HG02970 (cell line): ENCODE results near the gene CNKSR3.

ENCODE experiments used
- ATAC-seq: cut with Tn5 transposase; IDR thresholded peaks from one replicate; pipeline ENCODE4 v1.9.1; 2021; ENCODE audit warnings: mild to moderate bottlenecking, moderate library complexity, moderate number of reproducible peaks; ENCODE audit not compliant: unreplicated experiment, low FRiP score

The CNKSR3 gene

GRCh38 chr6:154481521-154482013 lies 28.9 kb downstream of the CNKSR3 start:
- ATAC-seq = no peak

DNA sequence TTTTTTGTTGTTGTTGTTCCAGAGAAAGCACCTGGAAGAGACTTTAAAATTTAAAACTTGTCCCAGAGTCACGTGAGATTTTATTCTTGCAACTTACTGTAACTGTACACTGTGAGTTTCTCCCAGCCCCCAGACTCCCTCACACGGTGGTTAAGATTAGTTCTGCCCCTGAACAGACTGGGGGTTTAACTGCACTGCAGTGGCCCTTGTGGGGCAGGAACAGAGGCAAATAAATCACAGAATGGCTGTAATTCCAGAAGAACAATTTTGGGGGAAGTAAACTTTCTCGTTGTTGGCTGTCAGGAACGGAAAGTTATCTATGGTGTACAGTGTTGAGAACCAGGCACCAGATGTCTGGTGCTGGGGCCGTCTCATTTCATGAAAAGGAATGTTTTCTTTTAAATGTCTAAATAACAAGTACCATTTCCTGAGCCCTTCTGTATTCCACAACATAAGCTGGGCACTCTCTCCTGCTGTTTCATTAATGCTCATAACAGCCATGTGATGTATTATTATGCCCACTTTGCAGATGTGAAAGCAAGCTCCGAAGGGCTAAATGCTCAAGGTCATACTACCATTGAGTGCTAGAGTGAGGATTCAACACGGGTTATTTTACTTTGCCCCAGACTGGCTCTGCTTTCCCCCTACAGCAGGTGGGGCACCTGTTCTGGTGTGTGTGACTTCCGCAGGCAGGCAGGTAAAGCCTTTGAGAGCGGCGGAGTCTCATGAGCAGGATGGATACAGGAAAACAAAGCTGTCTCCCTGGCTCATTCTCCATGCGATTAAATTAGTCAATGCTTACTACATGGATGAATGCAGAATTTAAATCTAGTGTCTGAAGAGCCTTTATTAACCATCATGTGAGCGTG lies 30.5 kb downstream of the CNKSR3 start:
- no peak for ATAC-seq

GRCh38 chr6:154479351-154479769 lies 31.1 kb downstream of the CNKSR3 start:
- ATAC-seq = no peak

DNA sequence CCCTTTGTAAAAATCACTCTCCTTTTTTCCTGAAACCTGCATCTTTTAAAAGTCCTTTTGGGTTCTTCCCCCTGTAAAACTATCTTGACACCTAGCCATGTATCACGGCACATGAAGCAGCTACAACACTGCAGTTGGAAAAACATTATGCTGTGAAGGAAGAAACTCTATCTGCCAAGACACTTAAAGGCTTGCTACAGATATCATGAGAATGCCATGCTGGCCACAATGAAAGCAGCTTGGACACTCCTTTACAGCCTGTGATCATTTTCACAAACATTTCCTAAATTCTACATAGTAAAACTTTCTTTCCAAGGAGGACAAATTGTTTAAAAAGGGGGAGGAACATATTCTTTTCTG lies 31.8 kb downstream of the CNKSR3 start:
- ATAC-seq = no peak

DNA sequence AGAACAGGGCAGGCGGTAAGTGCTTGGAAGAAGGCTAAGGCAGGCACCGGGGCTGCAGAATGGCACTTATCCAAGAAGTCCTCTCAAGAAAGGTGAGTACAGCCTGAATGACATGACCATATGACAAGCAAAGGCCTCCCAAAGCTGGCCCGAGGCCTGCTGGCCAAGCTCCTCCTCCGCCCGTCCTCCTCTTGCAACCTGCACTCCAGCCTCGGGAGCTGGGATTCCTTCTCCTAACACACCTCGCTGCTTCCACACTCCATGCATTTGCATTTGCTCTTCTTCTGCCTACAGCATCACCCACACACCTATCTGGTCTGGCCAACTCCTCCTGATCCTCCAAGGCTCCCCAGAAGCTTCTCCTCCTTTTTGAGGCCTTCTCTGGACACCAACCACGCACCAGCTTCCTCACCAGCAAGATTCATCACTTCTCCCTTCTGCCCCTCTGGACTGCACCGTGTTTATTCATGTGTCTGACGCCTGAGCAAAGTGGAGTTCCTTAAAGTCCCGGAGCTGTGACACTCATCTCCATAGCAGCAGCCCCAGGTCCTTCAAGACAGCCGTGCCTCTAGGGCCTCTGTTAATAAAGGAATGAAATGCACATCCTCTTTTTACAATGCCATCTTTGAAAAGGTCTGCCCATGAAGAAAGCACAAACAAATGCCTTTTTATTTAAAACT lies 32.3 kb downstream of the CNKSR3 start:
- ATAC-seq = no peak

DNA sequence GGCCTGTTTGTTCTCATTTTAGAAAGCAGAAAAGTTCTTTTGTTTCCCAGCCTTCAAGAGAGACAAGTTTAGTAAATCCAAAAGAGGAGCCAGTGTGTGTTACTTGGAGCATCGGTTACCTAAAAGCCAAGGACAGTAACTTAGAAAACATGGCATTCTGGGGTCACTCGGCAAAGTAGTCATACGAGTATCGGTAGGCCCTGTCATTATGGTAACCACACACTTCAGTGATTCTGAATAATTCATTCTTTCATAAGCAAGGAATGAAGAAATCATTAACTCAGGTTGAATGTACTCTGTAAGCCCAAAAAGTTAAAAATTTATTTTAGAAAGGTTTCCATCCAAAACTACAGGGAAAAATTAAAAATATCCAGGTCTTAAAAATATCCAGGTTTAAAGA lies 34.0 kb downstream of the CNKSR3 start:
- no peak for ATAC-seq

- ATAC-seq = no peak
Observed at GRCh38 chr6:154474648-154475428, 35.6 kb downstream of the CNKSR3 start.

- no peak for ATAC-seq
Observed at GRCh38 chr6:154473324-154473723, 37.2 kb downstream of the CNKSR3 start.

DNA sequence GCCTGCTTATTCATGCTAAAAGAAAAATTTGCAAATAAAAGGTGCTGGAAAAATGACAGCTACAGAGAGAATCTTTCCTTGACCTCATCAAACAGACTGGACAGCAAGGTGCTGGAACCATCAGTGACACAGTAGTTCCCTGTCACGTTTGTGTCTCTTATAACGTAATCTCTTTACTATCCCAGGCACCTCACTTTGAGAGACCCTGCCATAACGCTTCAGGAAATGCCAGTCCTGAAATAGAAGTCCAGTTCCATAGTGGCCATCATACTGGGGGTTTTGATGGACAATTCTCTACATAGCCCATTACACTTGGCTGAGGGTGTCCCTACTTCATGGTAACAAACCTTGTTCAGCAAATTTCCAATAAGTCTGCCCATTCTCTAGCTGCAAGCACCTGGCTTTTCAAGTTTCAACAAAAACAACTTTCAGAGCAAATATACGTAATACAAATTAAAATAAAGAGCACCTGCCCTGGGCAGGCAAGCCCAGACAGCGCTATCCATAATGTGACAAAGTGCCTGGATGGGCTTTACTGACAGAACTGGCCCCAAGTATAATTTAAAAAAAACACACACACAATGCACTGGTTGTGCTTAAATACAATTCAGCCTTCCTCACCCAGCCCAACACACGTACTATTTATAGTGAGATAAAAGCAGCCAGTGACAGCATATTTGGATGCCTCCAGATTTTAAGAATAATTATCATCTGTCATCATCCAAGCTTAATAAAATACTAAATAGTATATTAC lies 38.7 kb downstream of the CNKSR3 start:
- no peak for ATAC-seq

DNA sequence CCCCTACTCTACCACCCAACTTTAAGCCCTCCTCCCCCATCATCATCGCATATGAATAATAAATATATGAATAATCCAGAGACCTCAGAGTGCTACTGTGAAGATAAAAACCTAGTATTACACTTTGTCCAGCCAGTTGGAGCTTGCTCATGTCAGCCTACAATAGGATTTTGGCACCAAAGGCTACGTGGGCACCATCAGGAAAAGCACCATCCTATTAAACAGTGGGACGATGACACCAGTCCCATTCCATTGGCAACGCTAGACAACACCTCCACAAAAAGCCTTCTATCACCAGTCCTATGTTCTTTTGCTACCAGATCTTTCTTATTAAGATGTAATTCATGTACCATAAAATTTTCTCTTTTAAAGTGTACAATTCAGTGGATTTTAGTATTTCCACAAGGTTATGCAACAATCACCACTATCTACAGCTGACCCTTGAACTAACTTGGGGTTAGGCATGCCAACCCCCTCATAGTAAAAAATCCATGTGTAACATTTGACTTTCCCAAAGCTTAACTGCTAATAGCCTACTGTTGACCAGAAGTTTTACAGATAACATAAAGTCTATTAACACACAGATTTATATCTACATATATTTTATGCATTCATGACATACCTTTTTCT lies 41.1 kb downstream of the CNKSR3 start:
- no peak for ATAC-seq

GRCh38 chr6:154468760-154469159 lies 41.7 kb downstream of the CNKSR3 start:
- ATAC-seq = no peak

- no peak for ATAC-seq
Observed at GRCh38 chr6:154466971-154467679, 43.4 kb downstream of the CNKSR3 start.

GRCh38 chr6:154466139-154466538 lies 44.3 kb downstream of the CNKSR3 start:
- ATAC-seq = no peak

DNA sequence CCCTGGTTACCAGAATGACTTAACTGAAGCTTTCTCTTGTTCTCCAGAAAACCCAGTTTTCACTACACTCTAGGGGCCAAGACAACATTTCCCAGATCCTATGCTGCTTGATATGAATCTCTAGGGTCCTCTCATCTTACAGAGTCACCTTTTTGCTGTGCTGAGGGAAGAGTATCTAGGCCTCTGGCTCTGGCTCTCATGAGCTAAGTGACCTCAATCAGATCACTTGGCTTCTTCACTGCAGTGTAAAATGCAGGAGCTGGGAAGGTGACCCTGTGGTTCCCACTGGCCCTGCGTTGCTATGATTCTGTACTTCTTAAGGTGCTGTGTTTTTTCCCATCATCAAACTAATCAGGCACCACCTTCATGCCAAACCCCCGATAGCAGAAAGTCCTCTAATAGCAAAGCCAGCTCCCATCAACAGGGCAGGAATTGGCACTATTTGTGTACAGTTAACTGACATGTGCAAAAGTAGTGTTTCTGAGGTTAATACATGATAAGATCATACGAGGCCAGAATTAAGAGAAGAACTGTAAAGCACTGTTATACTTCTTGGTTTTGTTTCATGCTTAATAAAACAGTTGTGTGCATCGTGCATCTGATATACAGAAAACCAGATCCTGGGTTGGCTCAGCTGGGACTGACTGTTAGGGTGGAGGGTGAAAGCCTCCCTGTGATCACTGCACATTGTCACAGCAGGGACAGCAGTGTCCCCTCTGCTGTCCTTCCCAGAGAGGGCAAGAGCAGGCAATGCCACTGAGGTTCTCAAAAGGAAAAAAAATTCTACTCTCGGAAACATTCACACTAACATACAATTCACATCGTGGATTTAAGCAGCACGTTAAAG lies 46.7 kb downstream of the CNKSR3 start:
- ATAC-seq = no peak

DNA sequence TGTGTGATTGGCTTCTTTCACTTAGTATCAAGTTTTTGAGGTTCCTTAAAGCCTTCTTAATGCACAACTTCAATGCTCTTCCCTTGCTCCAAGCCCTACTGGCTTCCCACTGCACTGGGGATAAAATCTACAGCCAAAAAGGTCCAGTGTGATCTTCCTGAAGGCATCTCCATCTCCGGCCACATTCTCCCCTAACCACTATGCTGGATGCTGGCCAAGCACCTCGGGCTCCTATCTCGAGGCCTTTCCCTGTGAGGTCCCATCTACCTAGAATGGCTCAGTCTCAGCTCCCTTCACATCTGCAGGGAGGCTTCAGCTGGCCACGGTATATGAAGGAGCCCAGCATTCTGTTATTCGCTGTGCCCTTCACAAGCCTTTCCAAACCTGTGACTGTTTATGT lies 48.1 kb downstream of the CNKSR3 start:
- ATAC-seq = no peak

DNA sequence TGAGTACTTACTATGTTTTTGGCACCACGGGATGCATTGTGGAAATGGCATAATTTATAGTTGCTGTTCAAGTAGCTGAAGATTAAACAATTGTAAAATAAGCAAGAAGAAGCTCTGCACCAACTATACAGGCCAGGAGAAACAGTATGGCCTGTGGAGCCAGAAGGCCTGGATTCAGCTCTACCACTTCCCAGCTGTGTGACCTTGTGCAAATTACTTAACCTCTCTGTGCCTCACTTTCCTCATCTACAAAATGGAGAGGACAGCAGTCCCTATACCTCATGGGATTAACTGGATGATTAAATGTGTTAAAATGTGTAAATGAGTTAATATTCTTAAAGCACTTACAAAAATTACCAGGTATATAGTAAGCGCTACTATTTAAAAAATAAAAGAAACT lies 49.1 kb downstream of the CNKSR3 start:
- no peak for ATAC-seq

- ATAC-seq = no peak
Observed at GRCh38 chr6:154460306-154461071, 50.0 kb downstream of the CNKSR3 start.

DNA sequence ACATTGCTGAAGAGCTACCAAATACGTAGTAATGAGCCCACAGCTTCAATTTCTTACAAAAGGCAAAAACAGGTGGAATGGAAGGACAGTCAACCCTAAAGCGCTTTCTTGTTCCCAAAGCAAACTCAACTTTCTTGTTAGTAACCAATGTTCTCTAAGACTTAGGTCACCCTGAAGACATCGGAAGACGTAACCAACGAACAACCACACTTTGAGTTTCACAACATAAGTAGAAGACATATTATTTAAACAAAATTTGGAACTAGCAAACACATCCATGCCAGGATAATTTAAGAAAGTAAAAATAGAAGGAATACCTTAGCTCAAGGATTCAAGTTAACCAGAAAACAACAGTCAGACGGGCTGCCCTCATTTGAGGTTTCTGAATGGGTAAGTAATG lies 51.0 kb downstream of the CNKSR3 start:
- no peak for ATAC-seq
